Measurements from ENCODE around the gene KCNJ14. TPM values are rescaled to one million over a fixed set of nuclear protein-coding genes. Genes with fewer than 3 reads are reported as not detected.

Gene KCNJ14
- 1.6 TPM for total RNA-seq

DNA sequence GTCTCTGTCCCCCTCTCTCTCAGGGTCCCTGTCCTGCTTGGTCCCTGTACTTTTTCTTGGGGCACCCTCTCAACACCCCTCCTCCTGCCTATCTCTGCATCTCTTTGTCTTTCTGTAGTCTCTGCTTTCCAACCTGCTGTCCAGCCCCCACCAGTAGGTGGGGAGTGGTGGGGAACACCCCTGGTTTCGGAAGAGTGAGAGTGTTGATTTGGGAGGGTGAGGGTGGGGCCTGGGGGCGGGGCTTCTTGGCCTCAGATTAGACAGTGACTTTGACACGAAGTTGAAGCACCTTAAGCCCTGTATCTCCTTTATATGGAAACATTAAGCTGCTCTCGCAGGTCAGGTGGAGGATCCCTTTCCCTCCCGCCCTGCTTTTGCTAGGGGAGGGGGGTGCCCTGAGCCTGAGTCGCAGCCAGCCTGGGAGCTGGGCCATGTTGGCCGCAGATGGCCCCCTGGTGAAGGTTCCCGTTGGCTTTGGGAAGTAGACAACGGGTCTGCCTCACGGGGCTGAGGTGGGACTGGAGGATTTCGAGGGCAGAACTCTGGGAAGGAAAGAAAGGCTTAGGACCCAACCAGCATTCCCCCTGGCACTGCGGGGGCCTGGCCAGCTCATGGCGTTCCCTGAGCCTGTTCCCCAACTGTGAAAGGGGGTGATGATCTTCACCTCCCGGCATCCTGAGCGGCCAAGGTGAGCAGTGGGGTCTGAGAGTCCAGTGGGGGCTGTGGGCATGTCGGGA, at the start of gene KCNJ14:
KCNJ14 (plus strand) TSS at position 404 of the 737 bp plus-strand sequence. CDS start 6,151 bp downstream, outside the sequence.

DNA sequence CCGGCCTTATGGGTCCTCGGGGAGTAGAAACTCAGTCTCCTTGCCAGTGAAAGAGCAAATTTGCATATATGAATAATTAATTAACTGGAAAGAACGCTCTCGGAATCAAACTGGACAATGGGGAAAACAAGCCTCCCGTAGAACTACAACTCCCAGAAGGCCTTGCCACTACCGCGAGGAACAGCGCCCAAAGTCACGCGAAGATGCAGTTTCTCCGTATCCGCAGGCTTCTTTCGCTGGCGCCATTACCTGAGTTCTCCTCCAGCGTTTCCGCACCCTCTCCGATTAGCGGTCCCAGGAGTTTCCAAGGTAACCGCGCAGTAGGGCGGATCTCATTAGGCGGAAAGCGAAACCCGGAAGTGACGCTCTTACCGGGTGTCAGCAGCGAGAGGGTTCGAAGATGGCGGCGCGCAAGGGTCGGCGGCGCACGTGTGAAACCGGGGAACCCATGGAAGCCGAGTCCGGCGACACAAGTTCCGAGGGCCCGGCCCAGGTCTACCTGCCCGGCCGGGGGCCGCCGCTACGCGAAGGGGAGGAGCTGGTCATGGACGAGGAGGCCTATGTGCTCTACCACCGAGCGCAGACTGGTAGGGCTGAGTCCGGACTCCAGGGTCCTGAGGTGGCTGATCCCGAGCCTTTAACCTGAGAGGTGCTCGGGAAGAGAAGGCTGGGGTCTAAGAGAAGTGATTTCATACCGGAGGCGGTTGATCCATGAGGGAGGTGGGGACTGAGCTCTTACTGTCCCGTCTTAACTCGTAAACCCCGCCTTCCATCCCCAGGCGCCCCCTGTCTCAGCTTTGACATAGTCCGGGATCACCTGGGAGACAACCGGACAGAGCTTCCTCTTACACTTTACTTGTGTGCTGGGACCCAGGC, 9.5 kb upstream of the KCNJ14 start, which contains the start of gene GRWD1:
GRWD1 (plus strand) TSS at position 378 of the 876 bp plus-strand sequence; CDS start at position 401, 23 bp downstream.

DNA sequence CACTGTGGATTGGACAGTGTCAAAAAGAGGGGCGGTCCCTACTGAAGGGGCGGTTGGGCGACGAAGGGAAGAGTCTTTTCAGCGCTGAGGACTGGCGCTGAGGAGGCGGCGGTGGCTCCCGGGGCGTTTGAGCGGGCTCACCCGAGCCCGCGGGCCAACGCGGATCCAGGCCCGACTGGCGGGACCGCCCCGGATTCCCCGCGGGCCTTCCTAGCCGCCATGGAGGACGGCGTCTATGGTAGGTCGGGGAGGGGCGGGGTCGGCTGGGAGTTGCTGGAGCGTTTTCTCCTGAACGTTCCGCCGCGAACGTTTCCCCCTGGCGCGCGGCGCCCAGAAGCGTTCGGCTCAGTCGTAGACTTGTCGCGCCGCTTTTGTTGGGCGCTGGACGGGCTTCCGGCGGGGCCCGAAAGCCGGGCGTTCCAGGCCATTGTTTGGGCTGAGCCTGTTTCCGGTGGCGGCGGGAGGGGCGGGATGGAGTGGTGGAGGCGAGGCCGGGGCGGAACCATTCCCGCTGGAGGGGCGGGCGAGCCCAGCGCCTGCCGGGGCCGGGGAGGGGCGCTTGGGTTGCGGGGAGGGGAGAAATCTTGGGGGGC, 14.0 kb downstream of the KCNJ14 start, which contains the start of gene CYTH2:
CYTH2 (plus strand) TSS at position 81 of the 593 bp plus-strand sequence; CDS start at position 220, 139 bp downstream.

DNA sequence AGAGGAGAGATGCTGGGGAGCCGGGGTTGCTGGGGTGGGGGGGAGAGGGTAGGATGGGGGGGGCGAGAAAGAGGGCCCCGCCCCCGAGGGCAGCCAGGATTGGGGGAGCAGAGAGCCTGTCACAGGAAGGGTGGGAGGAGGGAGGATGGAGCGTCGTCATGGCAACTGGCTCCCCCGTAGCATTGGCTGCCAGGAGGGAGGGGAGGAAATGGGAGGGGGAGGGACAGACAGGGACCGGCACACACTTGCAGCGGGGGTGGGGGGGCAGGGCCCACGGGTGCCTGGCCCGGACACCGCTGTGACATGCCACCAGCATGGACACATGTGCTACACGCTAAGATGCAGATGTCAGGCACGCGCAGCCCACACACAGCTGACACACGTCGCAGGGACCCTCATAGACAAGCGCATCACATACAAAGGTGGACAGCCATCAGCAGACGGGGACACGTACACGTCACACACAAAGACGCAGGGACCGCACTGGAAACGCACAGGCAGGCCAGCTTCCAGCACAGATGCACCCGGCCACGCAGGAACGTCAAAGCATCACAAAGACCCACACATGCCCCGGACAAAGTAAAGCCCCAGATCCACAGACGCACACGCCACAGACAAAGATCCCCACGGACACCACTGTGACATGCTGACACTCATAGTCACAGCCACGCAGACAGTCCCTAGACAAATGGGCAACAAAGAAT, 56.6 kb downstream of the KCNJ14 start, which contains the start of gene LMTK3:
LMTK3 (minus strand) TSS at position 36 of the 704 bp plus-strand sequence. CDS start 259 bp downstream, outside the sequence.

Other genes starting within 250 kb of the KCNJ14 start
- 38.8 TPM for gene CARD8, start 199.7 kb upstream of the KCNJ14 start, total RNA-seq
- gene ZNF114, start 185.5 kb upstream of the KCNJ14 start, total RNA-seq: 5.0 TPM
- 3.1 TPM for gene EMP3, start 130.0 kb upstream of the KCNJ14 start, total RNA-seq
- gene TMEM143, start 91.6 kb upstream of the KCNJ14 start, total RNA-seq: 2.8 TPM
- gene SYNGR4, start 91.2 kb upstream of the KCNJ14 start, total RNA-seq: not detected
- 25.4 TPM for gene KDELR1, start 64.0 kb upstream of the KCNJ14 start, total RNA-seq
- 4.1 TPM for gene GRIN2D, start 61.9 kb upstream of the KCNJ14 start, total RNA-seq
- gene GRWD1, start 9.6 kb upstream of the KCNJ14 start, total RNA-seq: 8.1 TPM
- 77.0 TPM for gene CYTH2, start 13.8 kb downstream of the KCNJ14 start, total RNA-seq
- 16.6 TPM for gene LMTK3, start 56.3 kb downstream of the KCNJ14 start, total RNA-seq
- not detected for gene SULT2B1, start 96.6 kb downstream of the KCNJ14 start, total RNA-seq
- not detected for gene SPACA4, start 151.2 kb downstream of the KCNJ14 start, total RNA-seq
- not detected for gene FAM83E, start 159.5 kb downstream of the KCNJ14 start, total RNA-seq
- gene RPL18, start 163.6 kb downstream of the KCNJ14 start, total RNA-seq: 1,067 TPM
- 11.9 TPM for gene SPHK2, start 163.9 kb downstream of the KCNJ14 start, total RNA-seq
- 4.1 TPM for gene DBP, start 181.8 kb downstream of the KCNJ14 start, total RNA-seq
- 7.8 TPM for gene CA11, start 190.6 kb downstream of the KCNJ14 start, total RNA-seq
- gene NTN5, start 217.4 kb downstream of the KCNJ14 start, total RNA-seq: not detected
- not detected for gene FUT2, start 240.4 kb downstream of the KCNJ14 start, total RNA-seq